K562 (cell line): ENCODE results near the gene ANKS1B. TPM values are rescaled to one million over a fixed set of nuclear protein-coding genes. Genes with fewer than 3 reads are reported as not detected.

ENCODE experiments used
- ATAC-seq: fragments of 200-7000 bp; cut with Tn5 transposase; 3 replicates; pipeline ENCODE4 v1.9.1; 2020; ENCODE audit warnings: moderate library complexity
- BruUV-seq: library from RNA; stranded (reverse); fragments of 400-500 nt; replicated peaks from 2 replicates; lab custom pipeline; 2021; lab: Mats Ljungman, UMichigan
- CTCF ChIA-PET: fragments of 300-600 bp; formaldehyde crosslinking; extraction: SDS; loops from one replicate; lab custom pipeline; 2021; ENCODE audit warnings: low intra/inter-chr PET ratio; lab: Yijun Ruan, JAX
- POLR2A ChIA-PET: fragments of 300-600, 350-650 bp; sonication (Branson Sonifier 250); formaldehyde crosslinking; extraction: SDS; loops from one replicate; lab custom pipeline; 2021; ENCODE audit warnings: antibody characterized with exemption, inconsistent platforms; lab: Yijun Ruan, JAX
- DNase-seq, 4 experiments: peaks; one replicate each; pipeline versions ENCODE4 v3.0.0 to v3.0.0-alpha.2; 2011 to 2018; ENCODE audit warnings: low spot score in 3 of 4, mixed read lengths in 3 of 4; ENCODE audit errors: extremely low read depth in 1 of 4
- FAIRE-seq: peaks from 2 replicates; lab custom pipeline; 2011; peaks lifted over from hg19 to GRCh38; lab: Jason Lieb, UNC
- H2AFZ ChIP-seq: 2 replicates; pipeline ENCODE4 v1.6.0; 2011; ENCODE audit warnings: low read depth, low read length, control low read depth, inconsistent platforms
- H3K27ac ChIP-seq: fragments of 200-600 bp; 3 replicates; pipeline ENCODE4 v1.8.0; 2011; ENCODE audit warnings: low read depth, mild to moderate bottlenecking, control low read depth, inconsistent platforms, low read length, moderate library complexity, mixed read lengths; ENCODE audit errors: extremely low read depth
- H3K27me3 ChIP-seq, 2 experiments: fragments of 300-600 bp in 1 of 2; 2 replicates in 1 of 2; 3 replicates in 1 of 2; pipeline versions ENCODE4 v1.6.0 to v1.8.0; 2011; ENCODE audit warnings: inconsistent platforms in 2 of 2, low read length in 2 of 2, mild to moderate bottlenecking in 1 of 2, mixed read lengths in 1 of 2, moderate library complexity in 1 of 2; ENCODE audit not compliant: control insufficient read depth in 2 of 2, insufficient read depth in 2 of 2
- H3K36me3 ChIP-seq: fragments of 300-600 bp; 3 replicates; pipeline ENCODE4 v1.8.0; 2011; ENCODE audit warnings: mild to moderate bottlenecking, low read length, inconsistent platforms; ENCODE audit not compliant: control insufficient read depth, insufficient read depth
- H3K4me1 ChIP-seq, 2 experiments: fragments of 200-600 bp in 1 of 2; replicated peaks in 1 of 2; 2 replicates in 1 of 2; 3 replicates in 1 of 2; pipeline versions ENCODE4 v1.5.1 to v1.8.0; 2011; ENCODE audit warnings: inconsistent platforms in 2 of 2, low read length in 2 of 2, mild to moderate bottlenecking in 1 of 2, mixed read lengths in 1 of 2, moderate library complexity in 1 of 2; ENCODE audit not compliant: control insufficient read depth in 2 of 2, insufficient read depth in 2 of 2
- H3K4me2 ChIP-seq: 2 replicates; pipeline ENCODE4 v1.6.1; 2011; ENCODE audit warnings: low read length, control low read depth, inconsistent platforms, mixed read lengths; ENCODE audit not compliant: insufficient read depth
- H3K4me3 ChIP-seq: fragments of 200-600 bp; sonication (generic), shearing (Covaris generic); 2 replicates; pipeline ENCODE4 v1.5.1; 2016; ENCODE audit warnings: control low read depth, inconsistent platforms
- H3K79me2 ChIP-seq: fragments of 200-600 bp; 3 replicates; pipeline ENCODE4 v1.8.0; 2011; ENCODE audit warnings: low read length, inconsistent platforms; ENCODE audit not compliant: control insufficient read depth, insufficient read depth
- H3K9ac ChIP-seq, 2 experiments: 2 replicates each; pipeline versions ENCODE4 v1.6.0 to v1.6.1; 2011; ENCODE audit warnings: low read depth in 2 of 2, low read length in 2 of 2, control low read depth in 1 of 2, inconsistent platforms in 1 of 2, mild to moderate bottlenecking in 1 of 2, mixed read lengths in 1 of 2; ENCODE audit not compliant: insufficient read depth in 1 of 2
- H3K9me1 ChIP-seq: one replicate; pipeline ENCODE4 v1.6.0; 2011; ENCODE audit warnings: inconsistent platforms, mild to moderate bottlenecking, low read length, moderate library complexity; ENCODE audit not compliant: control insufficient read depth, insufficient read depth
- H3K9me3 ChIP-seq: replicated peaks from 2 replicates; pipeline ENCODE4 v1.5.1; 2011; ENCODE audit warnings: low read depth, low read length, inconsistent platforms; ENCODE audit not compliant: control insufficient read depth, insufficient read depth
- H4K20me1 ChIP-seq: replicated peaks from 2 replicates; pipeline ENCODE4 v1.6.1; 2011; ENCODE audit warnings: low read length, inconsistent platforms, mixed read lengths; ENCODE audit not compliant: control insufficient read depth, insufficient read depth
- CEBPB ChIP-seq: fragments of 450-650 bp; IDR thresholded peaks from 2 replicates; pipeline ENCODE4 v1.6.1; 2016; ENCODE audit warnings: missing genetic modification characterization, missing compliant biosample characterization
- CREB1 ChIP-seq, 2 experiments: sonication (generic) in 1 of 2; formaldehyde crosslinking in 1 of 2; IDR thresholded peaks; 2 replicates each; pipeline versions ENCODE4 v1.6.1 to v1.8.0; 2012 to 2022; ENCODE audit warnings: inconsistent platforms in 1 of 2, mild to moderate bottlenecking in 1 of 2, missing genetic modification reagents in 1 of 2, moderate library complexity in 1 of 2
- FOXJ2 ChIP-seq: fragments of 200-800 bp; sonication (Bioruptor generic); IDR thresholded peaks from 2 replicates; pipeline ENCODE4 v1.6.1; 2016; ENCODE audit warnings: missing genetic modification characterization, missing compliant biosample characterization
- TAF7 ChIP-seq: fragments of 450-650 bp; IDR thresholded peaks from 2 replicates; pipeline ENCODE4 v1.6.1; 2016; ENCODE audit warnings: missing genetic modification characterization, missing compliant biosample characterization
- ZNF518B ChIP-seq: fragments of 250-450 bp; sonication (Bioruptor Pico); IDR thresholded peaks from 2 replicates; pipeline ENCODE4 v1.5.0; 2021; ENCODE audit warnings: mild to moderate bottlenecking, moderate library complexity
- WGBS: fragments of 100-300 bp; shearing (Covaris generic); methylation state at CpG from one replicate; pipeline ENCODE4 v1.1.6; 2016; ENCODE audit warnings: low coverage, mixed read lengths; ENCODE audit not compliant: insufficient coverage; ENCODE audit errors: missing lambda C conversion rate; 5-methylcytosine and 5-hydroxymethylcytosine counted together
- in situ Hi-C: fragments of 300-500 bp; cut with MboI; formaldehyde crosslinking; loops from 4 replicates; pipeline ENCODE4 v1.15.0; 2018; ENCODE audit warnings: inconsistent platforms, mixed read lengths
- intact Hi-C: fragments of 100-400 bp; cut with micrococcal nuclease; formaldehyde crosslinking; loops from 2 replicates; pipeline ENCODE4 v1.14.2; 2022
- polyA plus RNA-seq, 8 experiments: library from polyadenylated mRNA; depleted of rRNA in 4 of 8; stranded (reverse) in 5 of 8; unstranded in 3 of 8; fragments of >200 nt; fragmentation: Nextera tagmentation in 2 of 8; fragmentation: Illumina TruSeq in 1 of 8; extraction: Ambion mirVana in 2 of 8; extraction: Trizol in 1 of 8; gene quantifications; 2 replicates each; pipeline versions ENCODE4 v1.2.1 to v1.2.3, GENCODE V29; 2011 to 2014; ENCODE audit warnings: inconsistent platforms in 1 of 8, missing spikeins in 1 of 8
- total RNA-seq, 7 experiments: library from RNA; depleted of rRNA in 6 of 7; stranded (reverse); fragments of >200 nt in 6 of 7; fragmentation: Illumina TruSeq in 2 of 7; extraction: Trizol in 2 of 7; gene quantifications; 2 replicates each; pipeline versions ENCODE4 v1.2.1 to v1.2.3, GENCODE V29; 2011 to 2021; ENCODE audit warnings: low replicate concordance in 1 of 7
- TF ChIP-seq, protein P1 (sequence below), 2 experiments: IDR thresholded peaks; 2 replicates each; pipeline ENCODE4 v1.6.1; 2012; ENCODE audit warnings: improper control_type of control experiment in 2 of 2, low read depth in 2 of 2, low read length in 2 of 2, borderline replicate concordance in 1 of 2
- TF ChIP-seq, protein P2 (sequence below): fragments of 250-450 bp; sonication (Bioruptor Pico); IDR thresholded peaks from 2 replicates; pipeline ENCODE4 v1.8.0; 2022; ENCODE audit warnings: moderate library complexity, mild to moderate bottlenecking, inconsistent platforms

Gene ANKS1B
- total and polyA plus RNA-seq, 9 of the 15 experiments (the other 6 are each of a cell fraction or from before 2014, with no cell fraction given): 0.04 to 0.47 (median 0.28) TPM; not detected in 4

DNA sequence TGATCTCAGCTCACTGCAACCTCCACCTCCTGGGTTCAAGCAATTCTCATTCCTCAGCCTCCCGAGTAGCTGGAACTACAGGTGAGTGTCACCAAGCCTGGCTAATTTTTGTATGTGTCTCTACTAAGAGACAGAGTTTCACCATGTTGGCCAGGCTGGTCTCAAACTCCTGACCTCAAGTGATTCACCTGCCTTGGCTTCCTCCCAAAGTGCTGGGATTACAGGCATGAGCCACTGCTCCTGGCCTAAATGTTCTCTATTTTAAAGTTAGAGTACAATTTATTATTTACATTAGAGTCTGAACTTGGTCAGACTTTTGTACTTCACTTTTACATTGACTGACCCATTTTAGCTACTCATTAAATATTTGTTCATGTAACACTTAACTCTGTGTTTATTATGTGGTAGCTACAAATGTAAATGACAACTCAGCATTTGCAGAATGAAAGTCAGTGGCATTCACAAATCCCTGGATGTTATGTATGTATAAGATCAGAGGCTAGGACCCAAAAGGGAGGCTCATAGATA lies 930.1 kb downstream of the ANKS1B start (continued):
- TF ChIP-seq CREB1 (IDR thresholded peaks at IDR 0.05) (no peak), CREB1 (CRISPR knock-in tag; IDR thresholded peaks at IDR 0.05) (no peak), CEBPB (tag) (no peak), FOXJ2 (tag) (no peak)

DNA sequence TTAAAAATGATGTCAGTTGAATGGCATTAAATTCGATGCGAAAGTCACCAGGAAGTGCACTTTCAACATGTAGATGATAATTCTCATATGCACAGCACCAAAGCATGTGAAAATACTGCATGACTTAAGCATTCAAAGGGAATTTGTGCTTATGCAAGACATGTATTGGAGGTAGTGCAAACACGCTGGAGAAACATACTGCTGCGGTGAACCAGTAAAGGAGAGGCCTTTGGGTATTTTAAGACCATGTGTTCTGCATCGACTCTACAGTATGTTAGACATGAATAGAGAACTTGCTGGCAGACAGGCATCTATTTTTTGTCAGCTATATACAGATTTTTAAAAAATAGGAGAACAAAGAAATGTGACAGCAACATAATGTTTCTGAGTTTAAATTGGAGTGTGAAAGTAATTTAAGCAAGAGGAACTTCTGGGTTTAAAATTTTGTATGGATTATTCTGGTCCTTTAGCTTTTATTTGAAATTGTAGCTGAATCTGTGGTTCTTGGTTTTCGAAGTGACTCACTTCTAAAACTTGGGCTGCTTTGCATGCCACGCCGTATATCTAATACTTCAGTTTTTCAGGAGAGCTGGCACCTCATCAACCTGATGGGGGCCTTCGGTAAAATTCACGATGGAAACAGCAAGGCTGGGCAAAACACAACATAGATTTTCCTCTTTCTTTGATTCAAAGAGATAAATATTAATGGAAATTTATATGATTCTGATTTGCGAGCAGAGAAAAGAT lies 930.9 kb downstream of the ANKS1B start:
- 2% methylated on average over 11 of the region's 11 CpGs for WGBS
- no peak overlapping the region for H3K4me2 ChIP-seq
- H4K20me1 ChIP-seq: no peaks in the 10 kb centered on the region
- no peak overlapping the region for H3K4me3 ChIP-seq
- H3K9ac ChIP-seq: no peak overlapping the region
- H2AFZ ChIP-seq: no peak overlapping the region
- BruUV-seq: no TSS peak
- DNase-seq: no peak
- TF ChIP-seq ZNF518B (CRISPR knock-in tag) (no peak), TAF7 (no peak)
- TF ChIP-seq, protein P1, sequence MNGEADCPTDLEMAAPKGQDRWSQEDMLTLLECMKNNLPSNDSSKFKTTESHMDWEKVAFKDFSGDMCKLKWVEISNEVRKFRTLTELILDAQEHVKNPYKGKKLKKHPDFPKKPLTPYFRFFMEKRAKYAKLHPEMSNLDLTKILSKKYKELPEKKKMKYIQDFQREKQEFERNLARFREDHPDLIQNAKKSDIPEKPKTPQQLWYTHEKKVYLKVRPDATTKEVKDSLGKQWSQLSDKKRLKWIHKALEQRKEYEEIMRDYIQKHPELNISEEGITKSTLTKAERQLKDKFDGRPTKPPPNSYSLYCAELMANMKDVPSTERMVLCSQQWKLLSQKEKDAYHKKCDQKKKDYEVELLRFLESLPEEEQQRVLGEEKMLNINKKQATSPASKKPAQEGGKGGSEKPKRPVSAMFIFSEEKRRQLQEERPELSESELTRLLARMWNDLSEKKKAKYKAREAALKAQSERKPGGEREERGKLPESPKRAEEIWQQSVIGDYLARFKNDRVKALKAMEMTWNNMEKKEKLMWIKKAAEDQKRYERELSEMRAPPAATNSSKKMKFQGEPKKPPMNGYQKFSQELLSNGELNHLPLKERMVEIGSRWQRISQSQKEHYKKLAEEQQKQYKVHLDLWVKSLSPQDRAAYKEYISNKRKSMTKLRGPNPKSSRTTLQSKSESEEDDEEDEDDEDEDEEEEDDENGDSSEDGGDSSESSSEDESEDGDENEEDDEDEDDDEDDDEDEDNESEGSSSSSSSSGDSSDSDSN (IDR thresholded peaks at IDR 0.05; ENCODE audit: borderline replicate concordance in 1 of 2, low read depth in 2 of 2, low read length in 2 of 2): no peak
- TF ChIP-seq, protein P2, sequence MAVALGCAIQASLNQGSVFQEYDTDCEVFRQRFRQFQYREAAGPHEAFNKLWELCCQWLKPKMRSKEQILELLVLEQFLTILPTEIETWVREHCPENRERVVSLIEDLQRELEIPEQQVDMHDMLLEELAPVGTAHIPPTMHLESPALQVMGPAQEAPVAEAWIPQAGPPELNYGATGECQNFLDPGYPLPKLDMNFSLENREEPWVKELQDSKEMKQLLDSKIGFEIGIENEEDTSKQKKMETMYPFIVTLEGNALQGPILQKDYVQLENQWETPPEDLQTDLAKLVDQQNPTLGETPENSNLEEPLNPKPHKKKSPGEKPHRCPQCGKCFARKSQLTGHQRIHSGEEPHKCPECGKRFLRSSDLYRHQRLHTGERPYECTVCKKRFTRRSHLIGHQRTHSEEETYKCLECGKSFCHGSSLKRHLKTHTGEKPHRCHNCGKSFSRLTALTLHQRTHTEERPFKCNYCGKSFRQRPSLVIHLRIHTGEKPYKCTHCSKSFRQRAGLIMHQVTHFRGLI (CRISPR knock-in tag): no peak
- no peak for ATAC-seq
- intact Hi-C loops: no loop called here
- in situ Hi-C loops: no loop called here
- no peaks in the 10 kb centered on the region for H3K9me1 ChIP-seq
- H3K27me3 ChIP-seq: no peaks in the 10 kb centered on the region
- H3K9me3 ChIP-seq: no peaks in the 10 kb centered on the region
- POLR2A ChIA-PET: no interaction called here
- H3K79me2 ChIP-seq: no peaks in the 10 kb centered on the region
- no peaks in the 10 kb centered on the region for H3K4me1 ChIP-seq
- no peaks in the 10 kb centered on the region for H3K36me3 ChIP-seq
- no peak for FAIRE-seq
- H3K27ac ChIP-seq: no peak overlapping the region
- CTCF ChIA-PET: no interaction called here
